Muscle of back (tissue), 11 donors: ENCODE results near the gene MCL1. TPM values are rescaled to one million over a fixed set of nuclear protein-coding genes. Genes with fewer than 3 reads are reported as not detected.
"Not testable (repeated sequence)": the region's sequence is repeated elsewhere in the genome, so short reads cannot be mapped to it uniquely, and the experiment has no call there.

Source experiments
- DNase-seq, 3 donors: peaks; one replicate each; pipeline versions ENCODE4 v3.0.0 to v3.0.0-alpha.2; 2013
- polyA plus RNA-seq, 10 donors: library from polyadenylated mRNA; unstranded; fragments of 120-200 nt; gene quantifications; one replicate each; pipeline ENCODE4 v1.2.1, GENCODE V29; 2013; ENCODE audit not compliant: insufficient read length in 10 of 10

The MCL1 gene
- polyA plus RNA-seq, 10 donors = 128 to 246 (median 152) TPM

GRCh38 chr1:150605451-150605731 lies 26.0 kb upstream of the MCL1 start:
- DNase-seq = not testable (repeated sequence)

GRCh38 chr1:150604226-150604588 lies 24.8 kb upstream of the MCL1 start:
- no peak for DNase-seq

- no peak for DNase-seq
These were observed 24.3 kb upstream of the MCL1 start for GRCh38 chr1:150603711-150604110.

- DNase-seq = not testable (repeated sequence)
These were observed 23.0 kb upstream of the MCL1 start for GRCh38 chr1:150602372-150602771.

- no peak for DNase-seq
These were observed 22.1 kb upstream of the MCL1 start for GRCh38 chr1:150601540-150601939.

- not testable (repeated sequence) for DNase-seq
These were observed 18.9 kb upstream of the MCL1 start for GRCh38 chr1:150598346-150598745.

GRCh38 chr1:150596976-150597375 lies 17.6 kb upstream of the MCL1 start:
- no peak for DNase-seq

GRCh38 chr1:150596095-150596892 lies 16.9 kb upstream of the MCL1 start:
- no peak for DNase-seq

GRCh38 chr1:150582371-150582770 lies 3.0 kb upstream of the MCL1 start:
- DNase-seq = no peak

GRCh38 chr1:150581962-150582361 lies 2.6 kb upstream of the MCL1 start:
- DNase-seq = not testable (repeated sequence)

GRCh38 chr1:150581437-150581836 lies 2.0 kb upstream of the MCL1 start:
- DNase-seq = not testable (repeated sequence)

- not testable (repeated sequence) for DNase-seq
These were observed 1.6 kb upstream of the MCL1 start for GRCh38 chr1:150580966-150581365.

GRCh38 chr1:150579945-150580642 lies 684 bp upstream of the MCL1 start:
- DNase-seq = no peak

GRCh38 chr1:150578272-150579109 lies 919 bp downstream of the MCL1 start:
- DNase-seq = peak; percentile 89 to 95 (median 92)

- DNase-seq = peak in 1 of 3 donors; percentile 58
These were observed 1.7 kb downstream of the MCL1 start for GRCh38 chr1:150577557-150578271.

- DNase-seq = no peak
These were observed 2.4 kb downstream of the MCL1 start for GRCh38 chr1:150576794-150577556.

GRCh38 chr1:150576367-150576711 lies 3.1 kb downstream of the MCL1 start:
- no peak for DNase-seq

- no peak for DNase-seq
These were observed 3.7 kb downstream of the MCL1 start for GRCh38 chr1:150575518-150576366.

GRCh38 chr1:150575072-150575489 lies 4.3 kb downstream of the MCL1 start:
- DNase-seq = no peak
